ENCODE data around the gene BRINP3. TPM values are rescaled to one million over a fixed set of nuclear protein-coding genes. Genes with fewer than 3 reads are reported as not detected.

BRINP3 gene
- total and polyA plus RNA-seq, 2 donors (not counting 3 experiments of a cell fraction or from before 2014, with no cell fraction given): not detected

DNA sequence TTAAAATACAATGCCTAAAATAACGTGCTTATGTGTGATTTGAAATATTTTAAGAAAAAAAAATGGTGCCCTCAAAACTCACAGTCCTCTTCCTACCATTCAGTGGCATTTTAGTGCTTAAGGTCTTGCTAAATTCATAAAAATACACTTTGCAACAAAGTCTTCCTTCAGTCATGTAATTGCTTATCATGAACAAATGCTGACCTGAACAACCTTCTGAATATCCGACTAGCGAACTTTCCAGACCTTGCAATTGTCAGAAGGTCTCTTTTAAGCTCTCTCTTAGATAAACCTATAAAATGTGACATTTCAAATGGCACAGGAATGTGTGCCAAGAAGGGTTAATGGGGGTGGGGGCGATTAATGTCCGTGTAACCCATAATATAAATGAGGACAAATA is 858 bp downstream of the BRINP3 start:
- ChIA-PET POLR2A (no interaction called here), CTCF (no interaction called here)
- DNase-seq (ENCODE audit: low read depth, low spot score) (no peak), FAIRE-seq (no peak)
- no TSS peak for BruUV-seq (replicated peaks)
- Histone ChIP-seq H4K20me1 (replicated peaks; ENCODE audit: control insufficient read depth, extremely low read depth, insufficient read depth, low read length) (no peaks in the 10 kb centered on the region), H3K4me3 (replicated peaks in 1 of 3; ENCODE audit: insufficient read depth in 1 of 3, low read depth in 1 of 3, low read length in 3 of 3) (no peak overlapping the region), H3K9me1 (replicated peaks; ENCODE audit: control insufficient read depth, extremely low read depth, insufficient read depth, low read length) (no peaks in the 10 kb centered on the region), H3K27me3 (ENCODE audit: control insufficient read depth in 2 of 2, insufficient read depth in 2 of 2, low read length in 2 of 2) (peaks cover 34 to 53% of the 10 kb centered on the region in 2 experiments), H3K27ac (ENCODE audit: insufficient read depth, low read depth, low read length) (no peak overlapping the region), H3K79me2 (ENCODE audit: control insufficient read depth, insufficient read depth, low read length) (no peaks in the 10 kb centered on the region), H3K4me2 (ENCODE audit: insufficient read depth, low read length) (no peak overlapping the region), H2AFZ (ENCODE audit: low read depth, low read length) (no peak overlapping the region), H3K9me3 (replicated peaks; ENCODE audit: control insufficient read depth, insufficient read depth, low read length) (no peaks in the 10 kb centered on the region), H3K9ac (replicated peaks; ENCODE audit: extremely low read depth, insufficient read depth, low read length) (no peak overlapping the region), H3K4me1 (ENCODE audit: control insufficient read depth, extremely low read depth, insufficient read depth, low read length) (peaks cover 28% of the 10 kb centered on the region), H3K36me3 (ENCODE audit: control insufficient read depth in 2 of 2, extremely low read depth in 1 of 2, insufficient read depth in 2 of 2, low read length in 2 of 2) (no peaks in the 10 kb centered on the region)
- intact Hi-C loops (cut with micrococcal nuclease) (no loop called here), dilution Hi-C loops (cut with MboI; ENCODE audit: extremely low pct_ligation_motif_present, low sequenced_read_pairs) (no loop called here)
- TF ChIP-seq MAX (IDR thresholded peaks at IDR 0.05; ENCODE audit: insufficient read depth, insufficient read length) (no peak), MYC (IDR thresholded peaks at IDR 0.05; ENCODE audit: low read depth, low read length) (no peak), EZH2 (IDR thresholded peaks at IDR 0.05; ENCODE audit: borderline replicate concordance, low read depth, low read length, severe bottlenecking) (no peak), JUN (IDR thresholded peaks at IDR 0.05; ENCODE audit: borderline replicate concordance, insufficient read depth, insufficient read length, low read depth) (no peak), GATA2 (IDR thresholded peaks at IDR 0.05; ENCODE audit: insufficient read depth, insufficient read length, low read depth, low read length) (no peak), FOS (IDR thresholded peaks at IDR 0.05; ENCODE audit: borderline replicate concordance, insufficient read depth, low read length) (no peak), POLR2AphosphoS5 (IDR thresholded peaks at IDR 0.05; ENCODE audit: insufficient read depth, low read depth, low read length) (no peak), POLR2A (IDR thresholded peaks at IDR 0.05; ENCODE audit: low read depth, low read length) (no peak)
- TF ChIP-seq, protein P1, sequence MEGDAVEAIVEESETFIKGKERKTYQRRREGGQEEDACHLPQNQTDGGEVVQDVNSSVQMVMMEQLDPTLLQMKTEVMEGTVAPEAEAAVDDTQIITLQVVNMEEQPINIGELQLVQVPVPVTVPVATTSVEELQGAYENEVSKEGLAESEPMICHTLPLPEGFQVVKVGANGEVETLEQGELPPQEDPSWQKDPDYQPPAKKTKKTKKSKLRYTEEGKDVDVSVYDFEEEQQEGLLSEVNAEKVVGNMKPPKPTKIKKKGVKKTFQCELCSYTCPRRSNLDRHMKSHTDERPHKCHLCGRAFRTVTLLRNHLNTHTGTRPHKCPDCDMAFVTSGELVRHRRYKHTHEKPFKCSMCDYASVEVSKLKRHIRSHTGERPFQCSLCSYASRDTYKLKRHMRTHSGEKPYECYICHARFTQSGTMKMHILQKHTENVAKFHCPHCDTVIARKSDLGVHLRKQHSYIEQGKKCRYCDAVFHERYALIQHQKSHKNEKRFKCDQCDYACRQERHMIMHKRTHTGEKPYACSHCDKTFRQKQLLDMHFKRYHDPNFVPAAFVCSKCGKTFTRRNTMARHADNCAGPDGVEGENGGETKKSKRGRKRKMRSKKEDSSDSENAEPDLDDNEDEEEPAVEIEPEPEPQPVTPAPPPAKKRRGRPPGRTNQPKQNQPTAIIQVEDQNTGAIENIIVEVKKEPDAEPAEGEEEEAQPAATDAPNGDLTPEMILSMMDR (IDR thresholded peaks at IDR 0.05; ENCODE audit: extremely low read depth in 1 of 2, insufficient read depth in 1 of 2, low read depth in 1 of 2, low read length in 2 of 2): no peak

All from endothelial cell of umbilical vein (primary cell).